ENCODE results near the gene NRN1L. TPM values are rescaled to one million over a fixed set of nuclear protein-coding genes. Genes with fewer than 3 reads are reported as not detected.

Gene NRN1L
- total and polyA plus RNA-seq, 2 donors (not counting 3 experiments of a cell fraction or from before 2014, with no cell fraction given), result 0.37 TPM; not detected in 1

GRCh38 chr16:67855789-67856188 lies 28.9 kb upstream of the NRN1L start:
- DNase-seq (ENCODE audit: low read depth, low spot score) (no peak), FAIRE-seq (no peak)
- BruUV-seq (replicated peaks), result no TSS peak
- ChIA-PET CTCF (interaction anchor here (0.6 to 3.3 kb wide), 7 partner anchors 12 to 185 kb away, joined by 3 to 12 read pairs (median 3); no protein-coding TSS in a partner anchor), POLR2A (interaction anchor here (0.5 kb wide), 1 partner anchor 343 kb away, joined by 3 read pairs; no protein-coding TSS in a partner anchor)
- Histone ChIP-seq H3K4me2 (ENCODE audit: insufficient read depth, low read length) (no peak overlapping the region), H3K9me3 (replicated peaks; ENCODE audit: control insufficient read depth, insufficient read depth, low read length) (no peaks in the 10 kb centered on the region), H3K79me2 (ENCODE audit: control insufficient read depth, insufficient read depth, low read length) (peaks cover 92% of the 10 kb centered on the region), H3K4me1 (ENCODE audit: control insufficient read depth, extremely low read depth, insufficient read depth, low read length) (peaks cover 9% of the 10 kb centered on the region), H3K27ac (ENCODE audit: insufficient read depth, low read depth, low read length) (no peak overlapping the region), H3K27me3 (ENCODE audit: control insufficient read depth in 2 of 2, insufficient read depth in 2 of 2, low read length in 2 of 2) (no peaks in the 10 kb centered on the region), H3K4me3 (replicated peaks in 1 of 3; ENCODE audit: insufficient read depth in 1 of 3, low read depth in 1 of 3, low read length in 3 of 3) (no peak overlapping the region), H3K9ac (replicated peaks; ENCODE audit: extremely low read depth, insufficient read depth, low read length) (no peak overlapping the region), H2AFZ (ENCODE audit: low read depth, low read length) (no peak overlapping the region), H3K36me3 (ENCODE audit: control insufficient read depth in 2 of 2, extremely low read depth in 1 of 2, insufficient read depth in 2 of 2, low read length in 2 of 2) (peaks cover 0 to 6% of the 10 kb centered on the region in 2 experiments), H4K20me1 (replicated peaks; ENCODE audit: control insufficient read depth, extremely low read depth, insufficient read depth, low read length) (no peaks in the 10 kb centered on the region), H3K9me1 (replicated peaks; ENCODE audit: control insufficient read depth, extremely low read depth, insufficient read depth, low read length) (no peaks in the 10 kb centered on the region)
- dilution Hi-C loops (cut with MboI; ENCODE audit: extremely low pct_ligation_motif_present, low sequenced_read_pairs), result no loop called here
- intact Hi-C loops (cut with micrococcal nuclease), result no loop called here
- TF ChIP-seq JUN (IDR thresholded peaks at IDR 0.05; ENCODE audit: borderline replicate concordance, insufficient read depth, insufficient read length, low read depth), result no peak
- TF ChIP-seq GATA2 (IDR thresholded peaks at IDR 0.05; ENCODE audit: insufficient read depth, insufficient read length, low read depth, low read length), result no peak
- TF ChIP-seq FOS (IDR thresholded peaks at IDR 0.05; ENCODE audit: borderline replicate concordance, insufficient read depth, low read length), result no peak
- no peak for TF ChIP-seq MAX (IDR thresholded peaks at IDR 0.05; ENCODE audit: insufficient read depth, insufficient read length)
- no peak for TF ChIP-seq MYC (IDR thresholded peaks at IDR 0.05; ENCODE audit: low read depth, low read length)
- TF ChIP-seq POLR2A (IDR thresholded peaks at IDR 0.05; ENCODE audit: low read depth, low read length), result no peak
- no peak for TF ChIP-seq POLR2AphosphoS5 (IDR thresholded peaks at IDR 0.05; ENCODE audit: insufficient read depth, low read depth, low read length)
- TF ChIP-seq CTCF (IDR thresholded peaks at IDR 0.05; ENCODE audit: extremely low read depth in 1 of 2, insufficient read depth in 1 of 2, low read depth in 1 of 2, low read length in 2 of 2), result no peak
- TF ChIP-seq EZH2 (IDR thresholded peaks at IDR 0.05; ENCODE audit: borderline replicate concordance, low read depth, low read length, severe bottlenecking), result no peak
